Mesendoderm (in vitro differentiated cells): ENCODE data around the gene RAD23B.
"Not testable (repeated sequence)": the region's sequence is repeated elsewhere in the genome, so short reads cannot be mapped to it uniquely, and the experiment has no call there.

ENCODE experiments used
- DNase-seq: peaks from one replicate; pipeline ENCODE4 v3.0.0; 2013
- H2AK5ac ChIP-seq: 2 replicates; pipeline ENCODE4 v1.6.1; 2013; ENCODE audit warnings: low read length, inconsistent platforms
- H2BK120ac ChIP-seq: 2 replicates; pipeline ENCODE4 v1.6.1; 2013; ENCODE audit warnings: low read depth, mild to moderate bottlenecking, low read length, moderate library complexity, mixed read lengths
- H2BK15ac ChIP-seq: replicated peaks from 2 replicates; pipeline ENCODE4 v1.6.1; 2013; ENCODE audit warnings: low read depth, mild to moderate bottlenecking, moderate library complexity
- H2BK5ac ChIP-seq: 2 replicates; pipeline ENCODE4 v1.6.1; 2013; ENCODE audit warnings: low read length, inconsistent platforms
- H3K18ac ChIP-seq: 2 replicates; pipeline ENCODE4 v1.6.1; 2013; ENCODE audit warnings: mild to moderate bottlenecking, low read length, mixed read lengths
- H3K23ac ChIP-seq: one replicate; pipeline ENCODE4 v1.6.1; 2013; ENCODE audit warnings: low read length
- H3K27ac ChIP-seq: 2 replicates; pipeline ENCODE4 v1.5.1; 2013; ENCODE audit warnings: low read depth, mild to moderate bottlenecking, inconsistent platforms, low read length, moderate library complexity
- H3K27me3 ChIP-seq: 2 replicates; pipeline ENCODE4 v1.6.1; 2013; ENCODE audit warnings: low read length, control low read depth, mild to moderate bottlenecking, inconsistent platforms; ENCODE audit not compliant: insufficient read depth, poor library complexity
- H3K36me3 ChIP-seq: 2 replicates; pipeline ENCODE4 v1.6.1; 2013; ENCODE audit warnings: low read length, inconsistent platforms; ENCODE audit not compliant: control insufficient read depth, insufficient read depth
- H3K4ac ChIP-seq: one replicate; pipeline ENCODE4 v1.6.1; 2013; ENCODE audit warnings: low read depth, mild to moderate bottlenecking, low read length, moderate library complexity
- H3K4me1 ChIP-seq: 2 replicates; pipeline ENCODE4 v1.6.1; 2013; ENCODE audit warnings: low read depth, low read length, inconsistent platforms; ENCODE audit not compliant: control insufficient read depth
- H3K4me2 ChIP-seq: 2 replicates; pipeline ENCODE4 v1.6.1; 2013; ENCODE audit warnings: low read length
- H3K4me3 ChIP-seq: 2 replicates; pipeline ENCODE4 v1.5.1; 2013; ENCODE audit warnings: mild to moderate bottlenecking, low read length
- H3K56ac ChIP-seq: one replicate; pipeline ENCODE4 v1.6.1; 2013; ENCODE audit warnings: low read length
- H3K79me1 ChIP-seq: 2 replicates; pipeline ENCODE4 v1.6.1; 2013; ENCODE audit warnings: low read length, inconsistent platforms
- H3K79me2 ChIP-seq: 2 replicates; pipeline ENCODE4 v1.6.1; 2013; ENCODE audit warnings: mild to moderate bottlenecking, low read length; ENCODE audit not compliant: control insufficient read depth, insufficient read depth
- H3K9ac ChIP-seq: 2 replicates; pipeline ENCODE4 v1.6.1; 2013; ENCODE audit warnings: low read length, inconsistent platforms
- H4K5ac ChIP-seq: one replicate; pipeline ENCODE4 v1.6.1; 2013; ENCODE audit warnings: low read length
- H4K8ac ChIP-seq: one replicate; pipeline ENCODE4 v1.6.1; 2013; ENCODE audit warnings: low read depth, mild to moderate bottlenecking, control low read depth, low read length, moderate library complexity
- WGBS: extraction: QIAGEN DNeasy Blood & Tissue Kit; methylation state at CpG from one replicate; pipeline ENCODE4 v1.1.7; 2013; ENCODE audit warnings: low lambda C conversion rate, missing lambda C conversion rate; ENCODE audit not compliant: insufficient coverage; ENCODE audit errors: extremely low coverage; 5-methylcytosine and 5-hydroxymethylcytosine counted together

Gene RAD23B

GRCh38 chr9:107249665-107250285 is 33.3 kb upstream of the RAD23B start:
- H3K4ac ChIP-seq: peak overlapping the region; percentile 64
- no peak overlapping the region for H2BK5ac ChIP-seq
- no peak overlapping the region for H3K9ac ChIP-seq
- no peak overlapping the region for H3K23ac ChIP-seq
- no peaks in the 10 kb centered on the region for H3K79me1 ChIP-seq
- no peaks in the 10 kb centered on the region for H3K36me3 ChIP-seq
- no peak overlapping the region for H2AK5ac ChIP-seq
- H3K18ac ChIP-seq: peak overlapping the region; percentile 81
- no peak overlapping the region for H3K4me3 ChIP-seq
- H4K5ac ChIP-seq: no peak overlapping the region
- no peak overlapping the region for H3K56ac ChIP-seq
- no peak for DNase-seq
- peaks cover 2% of the 10 kb centered on the region for H3K4me1 ChIP-seq
- no peaks in the 10 kb centered on the region for H3K27me3 ChIP-seq
- no peaks in the 10 kb centered on the region for H3K79me2 ChIP-seq
- H3K27ac ChIP-seq: no peak overlapping the region
- H2BK15ac ChIP-seq: no peak overlapping the region
- H3K4me2 ChIP-seq: no peak overlapping the region
- no peak overlapping the region for H4K8ac ChIP-seq
- H2BK120ac ChIP-seq: no peak overlapping the region
- WGBS: no CpG with 5 or more reads among the region's 2 CpGs

DNA sequence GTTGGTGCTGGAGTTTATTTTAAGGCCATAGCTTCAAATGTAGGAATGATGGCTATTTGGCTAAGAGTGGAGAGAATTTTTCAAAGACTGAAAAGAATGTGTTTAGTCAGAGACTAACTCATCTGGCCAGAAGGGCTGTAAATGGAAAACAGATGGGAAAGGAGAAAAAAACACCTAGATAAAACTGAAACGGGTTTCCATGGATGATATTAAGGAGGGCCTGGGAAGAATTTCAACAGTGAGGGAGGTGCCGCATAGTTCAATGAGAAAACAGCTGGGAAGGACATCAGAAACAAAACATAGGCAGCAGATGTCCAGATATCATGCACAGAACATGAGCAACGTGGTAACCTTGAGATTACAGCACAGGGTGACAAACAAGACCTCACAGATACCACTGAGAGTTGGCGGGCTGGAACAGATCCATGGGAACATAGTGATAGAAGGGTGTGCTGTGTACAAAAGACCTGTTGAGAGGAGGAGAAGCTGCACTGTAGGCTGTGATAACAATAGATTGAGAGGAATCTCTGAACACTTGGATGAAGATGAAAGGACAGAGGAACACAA is 31.2 kb upstream of the RAD23B start:
- Histone ChIP-seq H3K79me1 (no peaks in the 10 kb centered on the region), H3K4me2 (no peak overlapping the region), H3K27ac (no peak overlapping the region), H3K4me3 (no peak overlapping the region), H3K79me2 (no peaks in the 10 kb centered on the region), H4K5ac (no peak overlapping the region), H3K23ac (no peak overlapping the region), H3K18ac (no peak overlapping the region), H2BK120ac (no peak overlapping the region), H3K36me3 (no peaks in the 10 kb centered on the region), H3K9ac (no peak overlapping the region), H2BK5ac (no peak overlapping the region), H4K8ac (no peak overlapping the region), H3K27me3 (no peaks in the 10 kb centered on the region), H2AK5ac (no peak overlapping the region), H3K4me1 (peaks cover 2% of the 10 kb centered on the region), H3K4ac (no peak overlapping the region), H2BK15ac (no peak overlapping the region), H3K56ac (no peak overlapping the region)
- no CpG with 5 or more reads among the region's 4 CpGs for WGBS
- no peak for DNase-seq

- WGBS: no CpG with 5 or more reads among the region's 3 CpGs
- Histone ChIP-seq H3K79me1 (no peaks in the 10 kb centered on the region), H4K5ac (no peak overlapping the region), H3K79me2 (no peaks in the 10 kb centered on the region), H3K9ac (no peak overlapping the region), H2BK5ac (no peak overlapping the region), H3K27ac (no peak overlapping the region), H2BK15ac (no peak overlapping the region), H3K4me3 (no peak overlapping the region), H3K23ac (no peak overlapping the region), H3K36me3 (no peaks in the 10 kb centered on the region), H3K4me2 (no peak overlapping the region), H3K4ac (no peak overlapping the region), H3K18ac (no peak overlapping the region), H4K8ac (no peak overlapping the region), H2BK120ac (no peak overlapping the region), H2AK5ac (no peak overlapping the region), H3K4me1 (no peaks in the 10 kb centered on the region), H3K56ac (no peak overlapping the region), H3K27me3 (no peaks in the 10 kb centered on the region)
- DNase-seq: no peak
These were observed 24.2 kb upstream of the RAD23B start for GRCh38 chr9:107258919-107259318.

DNA sequence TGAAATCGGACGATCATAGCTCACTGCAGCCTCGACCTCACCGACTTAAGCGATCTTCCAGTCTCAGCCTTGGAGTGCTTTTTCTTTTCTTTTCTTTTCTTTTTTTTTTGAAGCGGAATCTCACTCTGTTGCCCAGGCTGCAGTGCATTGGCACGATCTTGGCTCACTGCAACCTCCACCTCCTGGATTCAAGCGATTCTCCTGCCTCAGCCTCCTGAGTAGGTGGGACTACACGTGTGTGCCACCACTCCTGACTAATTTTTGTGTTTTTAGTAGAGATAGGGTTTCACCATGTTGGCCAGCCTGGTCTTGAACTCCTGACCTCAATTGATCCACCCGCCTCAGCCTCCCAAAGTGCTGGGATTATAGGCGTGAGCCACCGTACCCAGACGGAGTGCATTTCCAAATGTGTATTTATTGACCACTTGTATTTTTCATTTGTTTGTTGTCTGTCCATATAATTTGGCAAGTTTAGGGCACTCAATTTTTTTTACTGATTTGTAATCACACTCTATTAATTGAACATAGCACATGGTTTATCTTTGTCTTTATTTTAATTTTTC is 23.2 kb upstream of the RAD23B start:
- not testable (repeated sequence) for H3K4me2 ChIP-seq, H4K5ac ChIP-seq, H3K4me1 ChIP-seq, H3K36me3 ChIP-seq, H3K18ac ChIP-seq, H2AK5ac ChIP-seq, H3K56ac ChIP-seq, H3K27ac ChIP-seq, H3K4ac ChIP-seq, H3K27me3 ChIP-seq, H3K79me2 ChIP-seq, H2BK120ac ChIP-seq, H3K79me1 ChIP-seq, H3K9ac ChIP-seq, H4K8ac ChIP-seq, H3K4me3 ChIP-seq, H2BK15ac ChIP-seq, H2BK5ac ChIP-seq, DNase-seq, H3K23ac ChIP-seq
- WGBS: no CpG with 5 or more reads among the region's 13 CpGs

GRCh38 chr9:107260437-107261081 is 22.5 kb upstream of the RAD23B start:
- Histone ChIP-seq H4K5ac (no peak overlapping the region), H3K27ac (no peak overlapping the region), H3K36me3 (no peaks in the 10 kb centered on the region), H2BK120ac (no peak overlapping the region), H3K23ac (no peak overlapping the region), H2BK15ac (no peak overlapping the region), H4K8ac (no peak overlapping the region), H2BK5ac (no peak overlapping the region), H3K18ac (no peak overlapping the region), H3K4me2 (no peak overlapping the region), H3K79me2 (no peaks in the 10 kb centered on the region), H3K56ac (no peak overlapping the region), H3K4ac (no peak overlapping the region), H3K4me3 (no peak overlapping the region), H3K4me1 (no peaks in the 10 kb centered on the region), H3K27me3 (no peaks in the 10 kb centered on the region), H3K9ac (no peak overlapping the region), H2AK5ac (no peak overlapping the region), H3K79me1 (no peaks in the 10 kb centered on the region)
- DNase-seq: no peak
- no CpG with 5 or more reads among the region's 4 CpGs for WGBS
